ENCODE measurements around the gene FAR1. TPM values are rescaled to one million over a fixed set of nuclear protein-coding genes. Genes with fewer than 3 reads are reported as not detected.

The FAR1 gene
- total and polyA plus RNA-seq, 2 of the 4 experiments (the other 2 are of a cell fraction) = 35.3 to 119 TPM

DNA sequence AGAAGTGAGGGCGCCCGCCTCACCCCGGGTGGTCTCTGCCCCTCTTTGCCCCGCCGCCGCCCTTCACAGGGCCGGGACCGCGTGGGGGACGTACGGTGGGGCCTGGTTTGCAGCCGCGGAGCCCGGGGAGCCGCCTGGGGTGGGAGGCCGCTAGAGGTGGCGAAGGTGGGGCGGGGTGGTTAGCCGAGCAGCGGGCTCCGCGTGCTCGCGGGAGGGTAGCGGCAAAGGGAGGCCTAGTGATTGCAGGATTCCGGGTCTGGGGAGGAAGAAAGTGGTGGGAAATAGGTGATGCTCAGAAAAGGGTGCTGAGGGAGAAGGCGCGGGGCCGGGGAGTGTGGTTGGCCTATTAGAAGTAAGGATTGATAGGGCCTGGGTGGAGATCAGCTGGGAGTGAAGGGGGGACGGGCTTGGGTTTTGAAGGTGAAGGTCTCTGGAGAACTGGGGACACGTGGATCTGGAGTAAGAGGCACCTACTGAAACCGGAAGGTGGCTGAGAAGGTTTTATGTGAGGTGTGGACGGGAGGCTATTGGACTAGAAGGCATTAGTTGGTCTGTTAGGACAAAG is 571 bp downstream of the FAR1 start:
- in situ Hi-C loops (cut with MboI; ENCODE audit: low sequenced_read_pairs) = no loop called here
- peak overlapping the region; percentile 85 for H3K9ac ChIP-seq (ENCODE audit: low read depth, low read length)
- intact Hi-C loops (cut with micrococcal nuclease) = no loop called here
- H3K27me3 ChIP-seq (ENCODE audit: control insufficient read depth, insufficient read depth, low read length) = no peaks in the 10 kb centered on the region
- no peak overlapping the region for H4K5ac ChIP-seq (ENCODE audit: low read depth, low read length)
- no peaks in the 10 kb centered on the region for H3K36me3 ChIP-seq (ENCODE audit: control insufficient read depth, insufficient read depth, low read length)
- dilution Hi-C loops (cut with HindIII; ENCODE audit: low sequenced_read_pairs, unreplicated experiment) = no loop called here
- H2BK20ac ChIP-seq (ENCODE audit: low read depth, low read length) = no peak overlapping the region
- H4K8ac ChIP-seq (ENCODE audit: low read depth in 2 of 2, low read length in 2 of 2) = no peak overlapping the region
- H3K14ac ChIP-seq (replicated peaks; ENCODE audit: low read depth, low read length) = peak overlapping the region; percentile 50
- H3K18ac ChIP-seq (ENCODE audit: low read depth, low read length) = no peak overlapping the region
- no TSS peak for BruUV-seq (replicated peaks)
- H3K9me1 ChIP-seq (ENCODE audit: insufficient read depth, low read length) = 0 out of 2 replicates have a peak, but pooled peaks cover 2% of the 10 kb centered on the region
- peak overlapping the region; percentile 62 for H3K4ac ChIP-seq (ENCODE audit: low read depth, low read length)
- peak overlapping the region; percentile 96 for H2AFZ ChIP-seq (replicated peaks; ENCODE audit: low read length, poor library complexity)
- peak; percentile 7 for DNase-seq
- H3K4me3 ChIP-seq (ENCODE audit: insufficient read depth, low read depth, low read length) = peak overlapping the region; percentile 59
- ATAC-seq (ENCODE audit: low read depth) = peak; percentile 13
- TF ChIP-seq BHLHE40 (IDR thresholded peaks at IDR 0.05; ENCODE audit: low read depth, low read length) = no peak
- TF ChIP-seq MXI1 (IDR thresholded peaks at IDR 0.05; ENCODE audit: borderline replicate concordance, low read depth, low read length) = 0 out of 2 replicates have a peak, but pooled peaks have one; percentile 15
- peak overlapping the region; percentile 93 for H3K4me2 ChIP-seq (ENCODE audit: low read depth, low read length)
- no peak overlapping the region for H4K91ac ChIP-seq (ENCODE audit: insufficient read depth, low read depth, low read length)
- ChIA-PET CTCF (no interaction called here), POLR2A (ENCODE audit: unreplicated experiment) (interaction anchor here (0.6 kb wide), 1 partner anchor 28 kb away, joined by 3 read pairs; no protein-coding TSS in a partner anchor)
- H4K20me1 ChIP-seq (ENCODE audit: insufficient read depth, low read length) = peaks cover 21% of the 10 kb centered on the region; the same call in 1 of the 2 replicates
- peak overlapping the region; percentile 26; the same call in 1 of the 2 replicates for H3K27ac ChIP-seq (ENCODE audit: insufficient read depth, low read length)
- peak overlapping the region; percentile 25 for H3K56ac ChIP-seq (ENCODE audit: extremely low read depth, insufficient read depth, low read length)
- H2AK9ac ChIP-seq (replicated peaks; ENCODE audit: low read depth, low read length, poor library complexity) = peak overlapping the region; percentile 84
- no peaks in the 10 kb centered on the region for H3K9me3 ChIP-seq (ENCODE audit: control insufficient read depth, insufficient read depth, low read length)
- peak overlapping the region; percentile 65 for H3K23ac ChIP-seq (ENCODE audit: low read depth, low read length)
- H2BK15ac ChIP-seq (ENCODE audit: low read depth, low read length) = no peak overlapping the region
- H2BK120ac ChIP-seq (ENCODE audit: low read depth, low read length) = no peak overlapping the region
- no peaks in the 10 kb centered on the region for H3K4me1 ChIP-seq (ENCODE audit: control insufficient read depth, insufficient read depth, low read length)
- no CpG with 5 or more reads among the region's 33 CpGs for WGBS, 2 experiments (ENCODE audit: extremely low coverage in 2 of 2, insufficient read length in 1 of 2)
- no peak overlapping the region; the same call in 1 of the 2 replicates for H2AK5ac ChIP-seq (ENCODE audit: low read depth, low read length)
- peaks cover 6 to 24% of the 10 kb centered on the region in 2 experiments; a peak in 2 of 4 replicates for H3K79me1 ChIP-seq (ENCODE audit: low read depth in 1 of 2, low read length in 2 of 2)
- H2BK5ac ChIP-seq (ENCODE audit: low read depth, low read length, poor library complexity, severe bottlenecking) = no peak overlapping the region
